Limb (tissue), 2 donors: Measurements from ENCODE around the gene ELMO1.

ENCODE experiments used
- DNase-seq, 2 donors: peaks; one replicate each; pipeline ENCODE4 v3.0.0-alpha.2; 2016; ENCODE audit errors: extremely low spot score in 2 of 2

Gene ELMO1

DNA sequence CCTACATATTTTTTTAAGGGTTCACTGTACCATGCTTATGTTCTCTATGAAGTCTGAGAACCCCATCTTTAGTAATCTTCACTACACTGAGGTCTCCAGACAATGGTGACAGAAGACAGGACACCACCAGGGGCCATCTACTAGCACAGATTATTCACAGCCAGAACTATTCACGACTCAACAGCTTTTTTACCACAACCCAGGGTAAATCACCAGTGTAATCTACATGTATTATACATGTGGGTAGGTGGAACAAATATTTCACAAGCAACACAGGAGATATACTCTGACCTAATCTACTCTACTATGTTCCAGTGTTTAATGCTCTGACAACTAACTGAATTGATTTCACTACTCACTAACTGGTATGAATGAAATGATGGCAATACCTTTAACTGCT lies 136.1 kb downstream of the ELMO1 start:
- no peak for DNase-seq

DNA sequence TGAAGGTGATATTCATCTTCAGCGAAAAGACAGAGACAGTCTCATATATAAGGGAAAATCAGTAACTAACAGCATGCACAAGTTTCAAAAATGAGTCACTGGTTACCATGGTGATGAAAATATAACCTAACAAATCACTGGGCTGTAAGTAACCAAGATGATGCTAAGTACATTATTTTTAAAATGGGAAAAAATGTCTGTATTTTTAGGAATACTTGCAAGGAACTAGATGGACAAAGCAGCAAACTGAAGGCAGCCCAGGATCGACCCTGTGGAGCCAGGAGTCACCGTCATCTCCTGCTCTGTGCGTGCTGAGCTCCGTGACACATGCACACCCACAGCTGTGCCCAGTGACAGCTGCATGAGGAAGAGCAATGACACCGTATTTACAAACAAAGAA lies 137.3 kb downstream of the ELMO1 start:
- peak in 1 of 2 donors; percentile 37 for DNase-seq

GRCh38 chr7:37310327-37311080 lies 138.2 kb downstream of the ELMO1 start:
- DNase-seq: no peak

- no peak for DNase-seq
Measured at GRCh38 chr7:37309493-37309892, 139.2 kb downstream of the ELMO1 start.

DNA sequence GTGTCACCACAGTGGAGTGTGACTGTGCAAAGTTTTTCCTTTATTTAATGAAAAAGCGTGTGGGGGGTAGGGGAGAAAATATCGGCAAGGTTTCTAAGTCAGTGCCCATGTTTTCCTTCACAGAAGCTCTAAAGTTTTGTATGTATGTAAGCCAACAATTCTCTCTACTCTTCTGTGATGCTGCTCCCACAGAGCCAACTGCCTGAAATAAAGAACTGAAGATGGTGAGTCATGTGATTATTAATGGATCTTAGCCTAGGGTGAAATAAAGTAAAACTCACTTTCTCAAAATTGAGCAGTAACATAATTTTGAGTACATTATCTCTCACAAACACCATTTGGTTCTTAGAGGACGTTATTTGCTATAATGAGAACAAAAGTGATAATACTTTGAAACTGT lies 143.7 kb downstream of the ELMO1 start:
- no peak for DNase-seq

DNA sequence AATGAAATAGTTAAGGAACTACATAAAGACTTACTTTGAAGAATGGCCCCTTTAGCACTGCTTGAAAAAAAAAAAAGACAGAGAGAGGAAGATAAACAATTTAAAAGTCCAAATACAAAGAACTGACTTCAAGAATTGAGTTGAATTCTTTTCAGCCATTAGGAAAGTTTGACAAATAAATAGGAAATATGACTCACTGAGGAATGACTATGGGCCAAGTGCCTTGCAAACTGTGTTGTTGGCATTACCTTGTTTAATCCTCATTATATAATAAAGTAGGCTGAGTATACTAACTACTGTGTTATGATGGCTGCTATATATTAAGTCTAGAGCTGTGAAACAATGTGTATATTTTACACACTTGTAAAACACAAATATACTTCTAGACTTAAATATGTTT lies 151.1 kb downstream of the ELMO1 start:
- DNase-seq: no peak

DNA sequence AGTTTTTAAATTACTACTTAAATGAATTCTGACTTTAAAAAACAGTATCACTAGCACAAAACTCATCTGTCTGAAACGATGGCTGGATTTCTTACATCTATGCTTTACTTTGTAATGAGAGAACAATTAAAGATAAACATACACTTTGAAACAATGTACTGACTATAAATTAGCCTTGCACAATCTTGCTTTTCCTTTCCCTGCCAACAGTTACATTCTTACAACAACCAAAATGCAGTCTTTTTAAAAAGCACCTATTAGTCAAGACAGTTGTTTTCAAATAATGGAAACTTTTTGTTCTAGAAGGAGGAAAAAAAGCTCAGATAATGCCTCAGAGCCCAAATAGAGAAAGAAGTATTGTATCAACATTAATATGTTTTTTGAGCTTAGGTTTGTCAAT lies 153.3 kb downstream of the ELMO1 start:
- DNase-seq: no peak

DNA sequence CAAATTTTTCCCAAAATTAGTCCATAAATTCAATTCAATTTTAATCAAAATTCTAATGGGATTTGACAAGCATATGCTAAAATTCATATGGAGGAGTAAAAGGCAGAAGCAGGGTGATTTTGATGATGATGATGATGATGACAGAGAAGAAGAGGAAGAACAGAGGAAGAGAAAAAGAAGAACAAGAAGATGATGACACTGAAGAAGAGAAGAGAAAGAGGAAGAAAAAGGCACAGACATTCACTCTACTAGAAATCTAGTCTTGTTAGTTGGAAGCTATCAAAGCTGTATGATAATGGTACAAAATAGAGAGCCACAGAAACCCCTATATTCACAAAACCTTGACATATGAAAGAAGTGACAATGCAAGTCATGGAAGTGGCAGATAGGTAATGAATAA lies 157.9 kb downstream of the ELMO1 start:
- no peak for DNase-seq

DNA sequence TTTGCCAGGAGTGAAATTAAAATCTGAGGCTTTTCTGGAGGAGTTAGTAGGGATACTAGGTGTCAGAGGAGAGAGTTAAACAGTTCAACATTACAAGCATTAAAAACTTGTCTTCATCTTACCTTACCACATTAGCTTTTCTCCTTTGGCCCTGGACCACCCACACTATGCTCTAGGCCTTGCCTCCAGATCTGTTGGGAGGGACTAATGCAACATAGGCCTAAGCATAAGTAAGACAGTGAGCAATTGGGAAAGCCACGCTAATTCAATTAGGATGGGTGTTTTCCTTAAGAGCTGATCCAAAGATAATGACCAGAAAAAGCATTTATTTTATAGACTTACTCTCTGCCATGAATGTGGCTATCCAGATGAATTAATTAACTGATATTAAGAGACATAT lies 158.9 kb downstream of the ELMO1 start:
- DNase-seq: no peak

DNA sequence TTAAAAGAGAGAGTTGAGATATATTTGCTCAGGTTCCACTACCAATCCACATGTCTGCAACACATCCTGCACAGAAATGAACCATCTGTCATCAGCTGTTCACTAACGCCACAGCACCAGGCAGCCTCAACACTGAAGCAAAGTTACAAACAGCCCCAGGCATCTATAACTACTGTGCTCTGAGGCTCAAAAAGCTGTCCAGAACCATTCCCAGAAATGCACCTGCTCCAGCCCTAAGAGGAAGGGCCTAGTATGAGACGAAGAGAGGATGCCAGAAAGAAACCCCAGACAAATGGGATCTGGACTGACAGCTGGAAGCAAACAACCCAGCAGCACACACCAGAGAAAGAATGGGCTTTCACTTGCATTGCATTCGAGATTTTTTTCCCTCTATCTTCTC lies 159.3 kb downstream of the ELMO1 start:
- peak in 1 of 2 donors; percentile 63 for DNase-seq

GRCh38 chr7:37287131-37287855 lies 161.4 kb downstream of the ELMO1 start:
- DNase-seq: peak in 1 of 2 donors; percentile 38

DNA sequence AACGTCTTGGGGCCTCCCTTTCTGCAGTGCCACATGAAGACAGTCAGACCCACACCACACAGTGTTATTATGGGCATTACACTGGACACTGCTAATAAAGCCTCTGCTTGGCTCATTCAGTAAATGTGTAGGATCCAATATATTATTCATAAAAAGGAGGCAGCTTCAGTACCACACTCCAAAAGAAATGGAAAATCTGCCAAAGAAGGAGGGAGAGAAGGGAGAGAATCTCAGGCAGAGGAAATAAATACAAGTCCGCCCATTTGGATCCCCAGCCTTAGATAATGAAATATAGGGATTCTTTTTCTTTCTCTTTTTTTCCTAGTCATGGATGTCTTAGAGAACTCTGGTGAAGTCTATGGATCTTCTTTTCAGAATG lies 162.2 kb downstream of the ELMO1 start:
- DNase-seq: no peak

- no peak for DNase-seq
Measured at GRCh38 chr7:37285706-37286453, 162.8 kb downstream of the ELMO1 start.

DNA sequence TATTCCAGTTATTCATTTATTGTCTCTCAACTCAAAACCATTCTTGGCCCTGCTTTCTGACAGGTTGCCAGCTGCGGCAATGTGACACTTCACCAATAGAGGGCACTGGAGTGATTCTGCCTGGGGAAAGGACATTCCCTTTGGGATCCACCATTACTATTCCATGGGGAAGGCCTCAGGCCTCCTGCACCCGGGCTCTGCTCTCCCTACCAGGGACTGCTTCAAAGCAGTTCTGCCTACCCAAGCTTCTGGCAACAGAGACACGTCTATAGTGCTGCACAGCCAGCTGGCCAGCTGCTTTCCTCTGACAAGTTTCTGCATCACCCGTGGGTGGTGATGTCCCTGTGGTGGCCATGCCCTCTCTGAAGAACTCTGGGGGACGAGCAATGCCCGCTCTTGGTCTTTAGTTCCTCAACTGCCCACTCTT lies 163.8 kb downstream of the ELMO1 start:
- DNase-seq: peak in 1 of 2 donors; percentile 61

DNA sequence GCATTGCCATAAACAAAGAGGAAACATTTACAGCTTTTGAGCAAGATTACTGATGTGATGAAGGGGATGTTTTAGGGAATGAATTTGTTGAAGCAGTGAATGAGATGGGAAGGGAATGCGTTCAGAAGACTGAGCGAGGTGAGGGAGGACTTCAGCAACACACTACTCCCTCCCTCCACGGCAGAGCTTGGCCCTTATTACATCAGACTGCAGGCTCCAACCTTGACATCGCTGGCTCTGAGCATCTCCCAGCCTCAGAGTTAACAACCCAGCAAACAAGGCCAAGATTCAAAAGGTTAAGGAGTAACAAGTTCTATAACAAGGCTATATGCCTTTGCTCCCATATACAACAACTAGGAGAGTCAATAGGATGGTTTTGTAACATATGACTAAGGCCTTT lies 164.4 kb downstream of the ELMO1 start:
- DNase-seq: no peak

- no peak for DNase-seq
Measured at GRCh38 chr7:37283716-37284115, 164.9 kb downstream of the ELMO1 start.

GRCh38 chr7:37282927-37283326 lies 165.7 kb downstream of the ELMO1 start:
- DNase-seq: no peak

DNA sequence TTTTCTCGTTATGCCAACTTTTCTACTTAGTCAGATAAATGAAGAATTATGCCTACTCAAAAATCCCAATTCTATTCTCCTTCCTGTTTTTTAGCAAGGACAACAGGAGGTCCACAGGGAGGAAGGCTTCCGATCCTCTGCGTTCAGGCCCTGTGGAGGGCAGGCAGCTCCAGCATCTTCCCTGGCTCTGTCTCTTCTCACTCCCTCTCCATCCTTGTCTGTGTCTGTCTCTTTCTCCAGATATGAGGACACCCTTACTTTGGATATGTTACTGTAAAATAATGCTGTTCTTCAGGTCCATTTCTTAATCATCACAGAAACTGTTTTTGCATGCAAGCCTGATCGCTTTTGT lies 166.6 kb downstream of the ELMO1 start:
- DNase-seq: no peak

DNA sequence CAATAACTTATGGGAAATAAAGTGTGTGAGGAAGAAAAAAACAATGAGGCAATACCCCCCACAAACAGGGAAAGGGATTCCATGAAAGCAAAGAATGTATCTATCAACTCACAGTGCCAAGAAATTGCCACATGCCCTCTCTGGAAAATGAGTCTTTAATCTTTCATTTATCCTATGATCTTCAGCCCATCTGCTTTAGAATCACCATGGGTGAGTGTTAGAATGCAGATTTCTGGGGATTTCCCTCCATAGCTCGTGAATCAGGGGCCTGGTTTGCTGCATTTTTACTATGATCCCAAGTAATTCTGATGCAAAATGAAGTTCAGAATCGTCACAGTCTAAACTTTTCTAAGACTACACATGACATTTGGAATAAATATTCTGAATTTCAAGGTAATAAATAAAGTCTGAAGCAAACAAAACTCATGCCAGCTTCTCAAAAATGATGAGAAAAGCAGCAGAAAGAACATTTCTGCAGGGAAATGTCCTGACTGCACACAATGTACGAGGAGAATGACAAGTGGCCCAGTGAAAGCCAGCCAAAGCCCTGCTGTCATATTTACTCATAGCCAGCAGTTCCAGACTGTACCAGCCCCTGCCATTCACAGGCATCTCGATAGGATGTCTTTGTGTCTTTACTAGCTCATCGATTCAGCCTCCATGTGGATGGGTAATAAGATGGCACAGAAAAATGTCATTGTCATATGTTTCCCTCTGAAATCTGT lies 167.1 kb downstream of the ELMO1 start:
- no peak for DNase-seq

DNA sequence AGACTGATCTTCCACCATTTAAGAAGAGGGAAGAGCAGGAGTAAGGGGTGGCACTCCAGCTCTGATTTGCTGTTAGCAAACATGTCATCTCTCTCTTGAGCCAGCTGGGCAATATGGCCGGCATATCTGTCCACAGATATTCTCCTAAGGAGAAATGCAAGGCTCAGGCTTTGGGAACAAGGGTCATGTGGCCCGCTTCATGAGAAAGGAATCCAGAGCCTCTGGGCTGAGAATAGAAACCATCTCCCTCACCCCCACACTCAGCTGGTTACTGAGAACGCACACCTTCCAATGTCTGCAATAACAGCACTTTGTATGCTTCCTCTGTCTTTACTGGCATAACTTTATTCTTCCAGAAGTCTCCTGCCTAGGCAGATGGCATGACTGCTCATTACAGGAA lies 171.2 kb downstream of the ELMO1 start:
- DNase-seq: no peak

DNA sequence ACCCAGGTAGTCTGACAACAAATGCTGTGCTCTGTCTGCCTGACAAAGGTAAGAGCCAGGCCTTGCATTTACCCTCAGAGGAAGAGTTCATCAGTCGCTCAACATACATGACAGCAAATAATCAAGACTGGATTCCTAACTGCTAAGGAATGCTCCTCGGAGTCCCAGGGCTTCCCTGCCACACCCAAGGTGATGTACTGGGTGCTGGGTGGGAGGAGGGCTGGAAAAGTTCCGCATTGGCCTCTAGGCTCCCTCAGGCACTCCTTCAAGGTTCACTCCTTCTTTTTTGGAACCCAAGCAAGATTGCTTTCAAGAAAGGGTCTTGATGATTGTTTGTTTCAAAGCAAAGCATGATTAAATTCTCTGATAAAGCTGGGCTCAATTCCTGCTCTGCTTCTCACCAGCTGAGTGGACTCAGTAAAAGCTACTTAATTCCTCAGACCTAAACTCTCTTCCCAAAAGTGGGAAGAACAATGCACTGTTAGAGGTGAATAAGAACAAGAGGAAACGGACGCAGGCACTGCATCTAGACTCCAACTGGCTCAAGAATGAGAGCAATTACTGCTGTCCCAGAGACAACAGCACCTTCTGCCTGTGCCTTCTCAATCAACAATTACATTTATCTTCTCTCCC lies 173.5 kb downstream of the ELMO1 start:
- no peak for DNase-seq
